ENCODE results near the gene ABCD1. TPM values are rescaled to one million over a fixed set of nuclear protein-coding genes. Genes with fewer than 3 reads are reported as not detected.

The ABCD1 gene
- total and polyA plus RNA-seq, 2 experiments from 2014 or later: 10.5 to 14.2 TPM

- Histone ChIP-seq H3K27ac (no peak overlapping the region), H3K4me1 (ENCODE audit: insufficient read depth) (no peaks in the 10 kb centered on the region), H2AFZ (no peak overlapping the region), H3K9me2 (replicated peaks; ENCODE audit: insufficient read depth) (no peaks in the 10 kb centered on the region), H3K79me2 (no peaks in the 10 kb centered on the region), H4K20me1 (ENCODE audit: insufficient read depth, poor library complexity, severe bottlenecking) (no peaks in the 10 kb centered on the region), H3K36me3 (replicated peaks; ENCODE audit: insufficient read depth, low read depth) (no peaks in the 10 kb centered on the region), H3K4me3 (no peak overlapping the region), H3K9me3 (ENCODE audit: low read depth) (no peaks in the 10 kb centered on the region), H3K27me3 (no peaks in the 10 kb centered on the region), H3K4me2 (no peak overlapping the region)
- TF ChIP-seq CTCF (IDR thresholded peaks at IDR 0.05; ENCODE audit: poor library complexity) (no peak), EZH2 (IDR thresholded peaks at IDR 0.05; ENCODE audit: borderline replicate concordance) (no peak), EZH2phosphoT487 (IDR thresholded peaks at IDR 0.05; ENCODE audit: low read depth, severe bottlenecking, unreplicated experiment) (no peak)
- WGBS (ENCODE audit: low lambda C conversion rate, missing lambda C conversion rate): 86% methylated on average over 15 of the region's 15 CpGs
- no peak for DNase-seq (ENCODE audit: low spot score)
Measured at GRCh38 chrX:153736871-153737441, 12.3 kb downstream of the ABCD1 start.

DNA sequence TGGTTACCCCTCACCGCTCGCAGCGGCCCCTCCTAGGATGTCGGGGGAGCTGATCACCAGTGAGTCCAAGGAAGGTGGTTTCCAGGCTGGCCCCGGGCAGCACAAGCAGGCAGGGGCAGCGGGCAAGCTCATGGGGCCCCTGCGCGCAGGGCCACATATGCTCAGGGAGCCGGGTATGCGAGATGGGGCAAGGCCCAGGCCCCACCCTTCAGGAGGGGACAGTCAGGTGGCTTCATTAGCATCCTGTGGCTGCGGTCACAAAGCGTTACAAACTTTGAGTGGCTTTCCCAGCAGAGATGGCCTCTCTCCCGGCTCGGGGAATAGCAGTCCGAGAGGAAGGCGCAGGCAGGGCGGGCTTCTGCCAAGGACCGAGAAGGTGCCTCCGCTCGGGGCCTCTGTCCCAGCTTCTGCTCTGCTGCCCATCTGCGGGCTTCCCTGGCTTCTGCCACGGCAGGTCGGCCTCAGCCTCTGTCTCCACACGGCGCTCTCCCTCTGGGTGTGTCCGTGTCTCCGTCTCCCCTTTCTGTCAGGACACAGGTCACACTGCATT, 13.5 kb downstream of the ABCD1 start:
- Histone ChIP-seq H3K27ac (no peak overlapping the region), H3K4me3 (no peak overlapping the region), H3K4me2 (no peak overlapping the region), H3K27me3 (no peaks in the 10 kb centered on the region), H4K20me1 (ENCODE audit: insufficient read depth, poor library complexity, severe bottlenecking) (no peaks in the 10 kb centered on the region), H2AFZ (no peak overlapping the region), H3K36me3 (replicated peaks; ENCODE audit: insufficient read depth, low read depth) (no peaks in the 10 kb centered on the region), H3K9me3 (ENCODE audit: low read depth) (no peaks in the 10 kb centered on the region), H3K79me2 (no peaks in the 10 kb centered on the region), H3K9me2 (replicated peaks; ENCODE audit: insufficient read depth) (no peaks in the 10 kb centered on the region), H3K4me1 (ENCODE audit: insufficient read depth) (no peaks in the 10 kb centered on the region)
- DNase-seq (ENCODE audit: low spot score): no peak
- TF ChIP-seq EZH2 (IDR thresholded peaks at IDR 0.05; ENCODE audit: borderline replicate concordance) (no peak), CTCF (IDR thresholded peaks at IDR 0.05; ENCODE audit: poor library complexity) (no peak), EZH2phosphoT487 (IDR thresholded peaks at IDR 0.05; ENCODE audit: low read depth, severe bottlenecking, unreplicated experiment) (no peak)
- 95% methylated on average over 23 of the region's 27 CpGs for WGBS (ENCODE audit: low lambda C conversion rate, missing lambda C conversion rate)

GRCh38 chrX:153739754-153740486, 15.3 kb downstream of the ABCD1 start:
- no peak overlapping the region for H3K4me2 ChIP-seq
- 86% methylated on average over 29 of the region's 29 CpGs for WGBS (ENCODE audit: low lambda C conversion rate, missing lambda C conversion rate)
- H3K9me2 ChIP-seq (replicated peaks; ENCODE audit: insufficient read depth): no peaks in the 10 kb centered on the region
- no peaks in the 10 kb centered on the region for H3K4me1 ChIP-seq (ENCODE audit: insufficient read depth)
- H2AFZ ChIP-seq: no peak overlapping the region
- no peaks in the 10 kb centered on the region for H3K36me3 ChIP-seq (replicated peaks; ENCODE audit: insufficient read depth, low read depth)
- H4K20me1 ChIP-seq (ENCODE audit: insufficient read depth, poor library complexity, severe bottlenecking): no peaks in the 10 kb centered on the region
- no peaks in the 10 kb centered on the region for H3K27me3 ChIP-seq
- H3K27ac ChIP-seq: no peak overlapping the region
- H3K9me3 ChIP-seq (ENCODE audit: low read depth): no peaks in the 10 kb centered on the region
- DNase-seq (ENCODE audit: low spot score): no peak
- no peak for TF ChIP-seq CTCF (IDR thresholded peaks at IDR 0.05; ENCODE audit: poor library complexity)
- TF ChIP-seq EZH2phosphoT487 (IDR thresholded peaks at IDR 0.05; ENCODE audit: low read depth, severe bottlenecking, unreplicated experiment): no peak
- no peak for TF ChIP-seq EZH2 (IDR thresholded peaks at IDR 0.05; ENCODE audit: borderline replicate concordance)
- H3K4me3 ChIP-seq: no peak overlapping the region
- no peaks in the 10 kb centered on the region for H3K79me2 ChIP-seq

All from hepatocyte (in vitro differentiated cells).